GM19324 (cell line): ENCODE measurements around the gene RAN.
"Not testable (repeated sequence)": the region's sequence is repeated elsewhere in the genome, so short reads cannot be mapped to it uniquely, and the experiment has no call there.

ENCODE experiments used
- ATAC-seq: cut with Tn5 transposase; IDR thresholded peaks from one replicate; pipeline ENCODE4 v1.9.1; 2021; ENCODE audit warnings: mild to moderate bottlenecking, moderate library complexity; ENCODE audit not compliant: unreplicated experiment, low FRiP score

The RAN gene

DNA sequence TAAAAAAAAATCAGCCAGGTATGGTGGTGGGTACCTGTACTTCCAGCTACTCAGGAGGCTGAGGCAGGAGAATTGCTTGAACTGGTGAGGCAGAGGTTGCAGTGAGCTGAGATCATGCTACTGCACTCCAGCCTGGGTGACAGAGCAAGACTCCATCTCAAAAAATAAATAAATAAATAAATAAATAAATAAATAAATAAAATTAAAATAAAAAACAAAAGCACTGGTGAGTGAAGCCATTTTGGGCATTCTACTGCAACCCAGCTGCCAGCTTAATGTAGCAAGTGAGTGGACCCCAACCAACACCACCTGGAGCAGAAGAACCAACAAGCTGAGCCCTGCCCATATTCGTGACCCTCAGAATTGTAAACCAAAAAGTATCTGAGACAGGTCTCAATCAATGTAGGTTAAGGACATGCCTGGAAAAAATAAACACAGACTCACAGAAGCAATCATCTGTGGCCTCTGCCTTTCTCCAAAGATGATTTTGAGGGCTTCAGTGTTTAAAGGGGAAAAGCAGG, 23.0 kb upstream of the RAN start:
- ATAC-seq = not testable (repeated sequence)

DNA sequence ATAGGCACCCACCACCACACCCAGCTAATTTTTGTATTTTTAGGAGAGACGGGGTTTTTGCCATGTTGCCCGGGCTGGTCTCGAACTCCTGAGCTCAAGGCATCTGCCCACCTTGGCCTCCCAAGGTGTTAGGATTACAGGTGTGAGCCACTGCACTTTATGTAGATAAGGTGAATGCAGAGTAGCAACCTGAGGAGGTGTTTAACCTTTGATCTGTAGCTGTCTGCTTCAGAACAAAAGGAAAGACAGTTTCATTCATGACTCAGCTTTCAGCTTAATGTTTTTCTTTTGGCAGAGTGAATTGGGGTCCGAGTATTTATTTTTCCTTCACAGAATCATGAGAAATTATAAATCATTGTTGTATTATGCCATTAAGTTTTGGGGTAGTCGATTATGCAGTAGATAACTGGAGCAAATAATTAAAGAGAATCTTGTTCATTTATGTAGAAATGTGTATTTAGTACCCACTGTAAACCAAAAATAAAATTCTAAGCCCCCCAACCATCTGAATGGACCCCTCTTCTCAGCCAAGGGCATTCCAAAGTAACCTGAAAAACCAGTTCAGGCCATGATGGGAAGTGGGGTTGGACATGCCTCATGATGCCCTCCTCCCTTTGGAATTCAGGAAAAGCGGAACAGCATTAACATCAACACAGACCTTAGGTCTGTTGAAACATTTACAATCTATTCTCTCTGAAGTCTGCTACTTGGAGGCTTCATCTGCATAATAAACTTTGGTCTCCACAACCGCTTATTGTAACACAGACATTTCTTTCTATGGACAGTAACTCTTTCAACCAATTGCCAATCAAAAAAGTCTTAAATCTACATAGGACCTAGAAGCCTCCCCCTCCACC, 22.1 kb upstream of the RAN start:
- no peak for ATAC-seq

DNA sequence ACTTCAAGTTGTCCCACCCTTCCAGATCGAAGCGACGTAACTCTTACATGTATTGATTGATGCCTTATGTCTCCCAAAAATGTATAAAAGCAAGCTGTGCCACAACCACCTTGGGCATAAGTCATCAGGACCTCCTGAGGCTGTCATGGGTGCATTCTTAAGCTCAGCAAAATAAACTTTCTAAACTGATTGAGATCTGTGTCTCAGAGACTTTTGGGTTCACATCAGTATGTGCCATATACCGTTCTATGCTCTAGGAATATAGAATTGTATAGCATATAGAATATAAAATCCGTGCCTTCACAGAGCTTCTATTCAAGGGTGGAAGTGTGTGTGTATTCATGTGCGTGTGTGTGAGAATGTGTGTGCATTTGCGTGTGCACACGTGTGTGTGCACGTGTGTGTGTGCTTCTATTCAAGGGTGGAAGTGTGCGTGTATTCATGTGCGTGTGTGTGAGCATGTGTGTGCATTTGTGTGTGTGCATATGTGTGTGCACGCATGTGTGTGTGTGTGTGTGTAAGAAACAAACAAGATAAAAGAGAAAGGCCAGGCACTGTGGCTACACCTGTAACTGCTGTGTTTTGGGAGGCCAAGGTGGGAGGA, 21.3 kb upstream of the RAN start:
- ATAC-seq = no peak

DNA sequence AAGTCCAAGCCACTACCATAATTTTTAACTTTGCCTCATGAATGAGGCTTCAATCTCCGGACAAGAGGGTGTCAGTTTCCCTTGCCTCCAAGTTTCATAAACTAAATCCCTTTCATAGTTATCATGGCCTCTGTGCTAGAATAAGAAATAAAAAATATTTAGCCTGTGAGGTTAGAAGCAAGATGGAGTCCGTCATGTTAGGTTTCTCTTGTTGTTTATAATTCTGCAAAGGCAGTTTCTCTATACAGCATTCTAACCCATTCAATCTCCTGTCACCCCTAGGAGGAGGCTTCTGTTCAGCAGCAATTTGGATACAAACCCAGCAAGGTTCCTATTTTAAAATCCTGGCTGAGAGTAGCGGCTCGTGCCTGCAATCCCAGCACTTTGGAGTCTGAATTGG, 15.8 kb upstream of the RAN start:
- ATAC-seq = no peak

DNA sequence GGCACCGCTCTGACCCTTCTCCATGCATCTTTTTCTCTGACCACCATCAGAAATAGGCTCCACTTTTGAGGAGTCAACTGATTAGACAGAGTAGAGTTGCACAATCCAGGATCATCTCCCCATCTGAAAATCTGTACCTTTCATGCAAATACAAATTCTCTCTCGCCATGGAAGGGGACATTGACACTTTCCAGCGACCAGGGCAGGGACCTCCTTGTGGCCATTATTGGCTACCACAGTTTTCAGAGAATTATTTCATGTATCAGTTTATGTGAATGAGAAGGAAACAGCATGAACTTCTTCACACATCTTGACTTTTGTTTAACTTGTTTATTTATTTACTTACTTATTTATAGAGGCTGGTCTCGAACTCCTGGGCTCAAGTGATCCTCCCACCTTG, 13.8 kb upstream of the RAN start:
- no peak for ATAC-seq

DNA sequence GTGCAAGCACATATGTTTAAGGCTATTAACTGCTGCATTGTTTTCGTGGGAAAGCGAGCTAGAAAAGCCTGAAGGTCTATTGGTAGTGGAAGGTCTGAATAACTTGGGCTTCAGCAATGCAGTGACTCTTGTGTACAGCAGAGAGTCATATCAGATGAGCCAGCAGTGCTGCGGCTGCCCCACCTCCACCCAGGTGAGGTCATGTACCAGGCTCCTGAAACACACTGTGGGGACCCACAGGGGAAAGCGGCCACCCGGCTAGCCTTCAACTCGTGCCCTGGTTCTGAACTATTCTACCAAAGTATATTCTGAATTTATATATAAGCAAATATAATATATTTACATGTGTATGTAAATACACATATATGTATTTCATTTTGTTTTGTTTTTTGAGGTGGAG, 12.7 kb upstream of the RAN start:
- ATAC-seq = no peak

DNA sequence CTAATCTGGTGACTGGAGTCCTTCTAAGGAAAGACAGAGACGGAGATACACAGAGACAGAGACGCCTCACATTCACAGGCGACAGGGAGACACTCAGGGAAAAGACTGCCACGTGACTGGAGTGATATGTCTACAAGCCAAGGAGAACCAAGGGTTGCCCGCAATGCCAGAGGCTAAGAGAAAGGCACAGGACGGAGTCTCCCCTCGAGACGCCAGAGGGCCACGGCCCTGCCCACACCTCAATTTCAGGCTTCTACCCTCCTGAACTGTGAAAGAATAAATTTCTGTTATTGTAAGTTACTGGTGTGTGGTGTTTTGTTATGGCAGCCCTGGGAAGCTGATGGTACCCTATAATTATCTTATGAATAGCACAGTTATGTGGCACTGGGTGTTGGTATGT, 11.6 kb upstream of the RAN start:
- ATAC-seq = no peak

DNA sequence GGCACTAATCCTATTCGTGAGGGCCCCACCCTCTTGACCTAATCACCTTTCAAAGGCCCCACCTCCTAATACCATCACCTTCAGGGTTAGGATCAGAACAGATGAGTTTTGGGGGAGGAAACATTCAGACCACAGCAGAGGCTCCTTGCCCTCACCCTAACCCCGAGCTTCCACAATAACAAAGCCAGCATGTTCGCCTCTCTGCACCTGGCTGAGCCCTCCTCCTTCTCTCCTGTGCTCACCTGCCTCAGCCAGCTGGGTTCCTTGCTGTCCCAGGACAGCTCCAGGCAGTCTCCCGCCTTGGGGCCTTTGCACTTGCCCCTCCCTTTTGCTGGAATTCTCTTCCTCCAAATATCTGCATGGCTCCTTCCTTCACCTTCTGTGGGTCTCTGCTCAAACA, 9.7 kb upstream of the RAN start:
- ATAC-seq = no peak

DNA sequence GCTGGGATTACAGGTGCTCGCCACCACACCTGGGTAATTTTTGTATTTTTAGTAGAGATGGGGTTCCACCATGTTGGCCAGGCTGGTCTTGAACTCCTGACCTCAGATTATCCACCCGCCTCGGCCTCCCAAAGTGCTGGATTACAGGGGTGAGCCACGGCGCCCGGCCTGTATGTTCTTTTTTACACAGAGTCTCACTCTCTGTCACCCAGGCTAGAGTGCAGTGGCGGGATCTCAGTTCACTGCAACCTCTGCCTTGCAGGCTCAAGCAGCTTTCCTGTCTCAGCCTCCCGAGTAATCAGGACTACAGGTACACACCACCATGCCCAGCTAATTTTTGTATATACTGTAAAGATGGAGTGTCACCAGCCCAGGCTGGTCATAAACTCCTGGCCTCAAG, 9.1 kb upstream of the RAN start:
- not testable (repeated sequence) for ATAC-seq

DNA sequence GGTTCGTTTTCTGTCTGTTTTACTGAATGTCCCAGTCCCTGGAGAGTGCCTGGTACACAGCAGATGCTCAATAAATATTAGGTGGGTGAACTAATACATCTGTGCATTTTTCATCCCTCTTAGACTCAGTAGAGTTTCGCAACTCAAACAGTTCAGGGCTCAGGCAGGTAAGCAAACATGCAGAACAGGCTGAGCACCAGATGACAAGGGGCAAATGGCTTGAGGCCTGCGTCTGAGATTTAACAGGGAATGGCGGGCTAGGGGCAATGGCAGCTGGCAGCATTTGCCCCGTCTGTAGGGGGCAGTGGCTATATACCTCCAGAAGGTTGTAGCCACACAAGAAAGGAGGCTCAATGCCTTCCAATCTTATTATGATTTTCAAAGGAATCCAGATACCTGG, 8.6 kb upstream of the RAN start:
- ATAC-seq = no peak

DNA sequence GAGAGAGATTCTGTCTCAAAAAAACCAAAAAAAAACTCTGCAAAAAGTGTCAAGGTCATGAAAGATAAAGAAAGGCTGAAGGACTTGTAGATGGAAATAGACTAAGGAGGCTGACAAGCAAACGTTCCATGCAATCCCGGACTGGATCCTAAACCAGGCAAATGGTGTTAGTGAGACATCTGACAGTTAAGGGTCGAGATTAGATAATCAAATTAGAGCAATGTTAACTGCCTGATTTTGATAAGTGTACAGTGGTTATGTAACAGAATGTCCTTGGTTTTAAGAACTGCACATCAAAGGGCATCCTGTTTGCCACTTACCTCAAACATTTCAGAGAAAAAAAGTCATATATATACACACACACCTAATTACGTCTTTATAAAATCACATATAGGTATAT, 3.5 kb upstream of the RAN start:
- ATAC-seq = no peak

DNA sequence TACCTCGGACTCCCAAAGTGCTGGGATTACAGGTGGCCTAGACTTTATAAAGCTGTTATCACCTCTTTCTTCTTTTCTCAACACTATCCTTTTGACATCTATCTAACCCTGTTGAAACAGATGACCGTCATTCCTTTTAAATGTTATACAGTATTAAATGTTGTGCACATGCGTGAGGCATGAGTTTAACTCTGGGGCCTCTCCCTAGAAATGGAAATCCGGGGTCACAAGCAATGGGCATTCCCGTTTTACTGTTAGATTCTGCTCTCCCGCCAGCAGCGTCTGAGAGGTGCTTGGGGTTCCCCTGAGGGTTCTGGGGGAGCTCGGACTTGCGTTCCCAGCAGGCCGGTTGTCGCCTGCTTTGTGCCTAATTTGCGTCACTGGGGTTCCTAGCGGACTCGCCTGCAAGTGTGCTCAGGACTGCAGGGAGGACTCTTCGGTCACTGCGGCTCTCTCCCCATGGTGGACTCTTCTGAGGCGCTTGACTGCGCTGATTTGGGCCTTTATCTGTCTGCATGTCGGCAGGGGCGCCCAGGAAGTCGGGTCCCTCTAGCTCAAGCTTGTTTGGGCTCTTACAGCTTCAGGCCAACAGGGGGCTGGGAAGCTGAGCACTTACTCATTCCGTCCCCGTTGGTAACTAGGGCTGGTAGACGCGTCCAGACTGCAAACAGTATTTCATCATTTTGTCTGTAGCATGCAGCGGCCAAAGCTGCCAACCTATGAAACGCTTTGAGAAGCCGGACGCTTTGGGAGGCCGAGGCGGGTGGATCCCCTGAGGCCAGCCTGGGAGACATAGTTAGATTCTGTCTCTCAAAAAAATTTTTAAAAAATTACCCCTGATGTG, 1.2 kb upstream of the RAN start:
- ATAC-seq = peak; percentile 30

DNA sequence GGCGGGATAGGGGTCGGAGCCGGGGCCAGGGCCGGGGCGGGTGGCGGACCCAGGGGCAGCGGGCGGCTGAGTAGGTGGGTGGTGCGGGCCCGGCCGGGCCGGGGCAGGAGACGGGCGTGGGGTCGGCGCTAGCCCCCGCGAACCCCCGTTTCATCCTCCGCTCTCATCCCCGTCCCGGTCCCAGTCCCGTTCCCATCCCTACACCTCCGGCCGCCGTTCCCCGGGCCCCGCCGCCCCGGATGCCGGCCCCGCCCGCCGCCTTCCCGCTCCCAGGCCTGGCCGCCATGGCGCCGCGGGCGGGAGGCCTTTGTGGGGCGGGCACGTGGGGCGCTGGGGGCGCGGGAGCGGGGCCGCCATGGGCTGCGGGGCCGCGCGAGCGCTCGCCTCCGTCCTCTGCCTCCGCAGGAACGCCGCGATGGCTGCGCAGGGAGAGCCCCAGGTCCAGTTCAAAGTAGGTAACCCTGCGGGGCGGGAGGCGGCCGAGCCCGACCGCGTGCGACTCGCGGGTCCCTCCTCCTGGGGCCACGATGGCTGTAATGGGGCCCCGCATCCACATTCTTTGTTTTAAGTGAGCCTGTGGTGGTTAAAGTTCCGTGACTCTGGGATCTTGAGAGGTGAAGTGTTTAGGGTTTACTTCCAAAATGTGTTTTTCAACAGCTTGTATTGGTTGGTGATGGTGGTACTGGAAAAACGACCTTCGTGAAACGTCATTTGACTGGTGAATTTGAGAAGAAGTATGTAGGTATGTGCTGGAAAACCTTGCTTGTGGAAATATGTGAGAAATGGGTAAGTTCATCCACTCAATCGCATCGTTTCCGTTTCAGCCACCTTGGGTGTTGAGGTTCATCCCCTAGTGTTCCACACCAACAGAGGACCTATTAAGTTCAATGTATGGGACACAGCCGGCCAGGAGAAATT, 572 bp downstream of the RAN start:
- ATAC-seq = peak; percentile 38

DNA sequence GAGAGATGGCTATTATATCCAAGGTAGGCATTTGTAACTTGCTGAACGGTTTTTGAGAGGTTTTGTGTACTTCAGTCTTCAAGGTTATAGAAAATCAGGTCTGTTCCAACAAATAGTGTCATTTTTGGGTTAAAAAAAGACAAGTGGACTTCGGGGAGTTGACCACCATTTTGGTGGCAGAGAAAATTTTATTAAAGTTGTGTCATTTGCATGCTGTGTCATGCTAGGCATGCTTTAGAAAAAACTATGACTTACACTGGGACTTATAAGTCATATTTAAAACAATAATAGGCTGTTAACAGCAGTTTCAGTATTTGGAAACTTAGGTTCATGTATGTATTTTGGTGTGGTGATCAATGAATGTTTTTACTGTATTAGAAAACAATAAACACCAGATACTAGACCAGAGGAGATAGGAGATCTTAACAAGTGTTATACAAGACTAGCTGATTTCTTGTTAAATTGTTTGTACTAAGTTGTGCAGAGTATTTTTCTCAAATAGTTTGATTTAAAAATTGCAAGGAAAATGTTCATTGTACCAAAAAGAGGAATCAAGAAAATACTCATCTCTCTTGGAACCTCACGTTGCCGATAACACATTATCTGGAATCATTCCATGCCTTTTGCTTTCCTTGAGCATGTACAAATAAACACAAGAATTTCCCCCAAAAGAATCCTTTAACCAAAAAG, 1.4 kb downstream of the RAN start:
- ATAC-seq = no peak

DNA sequence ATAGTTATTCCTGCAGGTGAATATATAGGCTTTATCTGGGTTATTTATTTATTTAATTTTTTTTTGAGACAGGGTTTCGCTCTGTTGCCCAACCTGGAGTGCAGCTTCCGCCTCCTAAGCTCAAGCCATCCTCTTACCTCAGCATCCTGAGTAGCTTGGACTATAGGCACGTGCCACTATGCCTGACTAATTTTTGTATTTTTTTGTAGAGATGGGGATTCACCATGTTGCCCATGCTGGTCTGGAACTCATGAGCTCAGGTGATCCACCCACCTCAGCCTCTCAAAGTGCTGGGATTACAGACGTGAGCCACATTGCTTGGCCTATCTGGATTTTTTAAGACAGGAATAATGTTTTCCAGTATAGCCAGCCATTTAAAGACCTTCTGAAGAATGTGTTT, 2.0 kb downstream of the RAN start:
- ATAC-seq = no peak

DNA sequence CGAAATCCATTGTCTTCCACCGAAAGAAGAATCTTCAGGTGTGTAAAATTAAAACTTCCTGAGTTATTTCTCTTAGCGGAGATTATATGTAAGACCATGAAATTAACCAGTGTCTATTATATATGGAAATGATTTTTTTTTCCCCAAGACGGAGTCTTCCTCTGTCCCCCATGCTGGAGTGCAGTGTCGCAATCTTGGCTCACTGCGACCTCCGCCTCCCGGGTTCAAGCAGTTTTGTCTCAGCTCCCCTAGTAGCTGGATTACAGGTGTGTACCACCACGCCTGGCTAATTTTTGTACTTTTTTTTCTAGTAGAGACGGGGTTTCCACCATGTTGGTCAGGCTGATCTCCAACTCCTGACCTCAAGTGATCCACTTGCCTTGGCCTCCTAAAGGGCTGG, 2.8 kb downstream of the RAN start:
- no peak for ATAC-seq

DNA sequence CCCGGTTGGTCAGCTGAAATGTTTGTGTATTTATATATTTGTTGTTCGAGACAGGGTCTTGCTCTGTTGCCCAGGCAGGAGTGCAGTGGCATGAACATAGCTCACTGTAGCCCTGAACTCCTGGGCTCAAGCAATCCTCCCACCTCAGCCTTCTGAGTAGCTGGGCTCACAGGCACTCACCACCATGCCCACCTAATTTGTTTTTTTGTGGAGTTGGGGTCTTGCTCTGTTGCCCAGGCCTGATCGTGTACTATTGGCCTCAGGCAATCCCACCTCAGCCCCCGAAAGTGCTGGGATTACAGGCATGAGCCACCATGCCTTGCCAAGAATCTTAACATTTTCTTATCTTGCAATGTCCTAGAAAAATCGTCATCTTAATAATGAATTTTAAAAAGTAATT, 3.3 kb downstream of the RAN start:
- ATAC-seq = no peak

DNA sequence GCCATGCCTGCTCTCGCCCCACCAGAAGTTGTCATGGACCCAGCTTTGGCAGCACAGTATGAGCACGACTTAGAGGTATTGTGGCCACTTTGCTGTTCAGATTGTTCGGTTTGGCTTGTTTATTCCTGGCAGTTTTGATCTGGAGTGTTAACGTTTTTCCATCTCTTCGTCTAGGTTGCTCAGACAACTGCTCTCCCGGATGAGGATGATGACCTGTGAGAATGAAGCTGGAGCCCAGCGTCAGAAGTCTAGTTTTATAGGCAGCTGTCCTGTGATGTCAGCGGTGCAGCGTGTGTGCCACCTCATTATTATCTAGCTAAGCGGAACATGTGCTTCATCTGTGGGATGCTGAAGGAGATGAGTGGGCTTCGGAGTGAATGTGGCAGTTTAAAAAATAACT, 3.8 kb downstream of the RAN start:
- ATAC-seq = not testable (repeated sequence)

DNA sequence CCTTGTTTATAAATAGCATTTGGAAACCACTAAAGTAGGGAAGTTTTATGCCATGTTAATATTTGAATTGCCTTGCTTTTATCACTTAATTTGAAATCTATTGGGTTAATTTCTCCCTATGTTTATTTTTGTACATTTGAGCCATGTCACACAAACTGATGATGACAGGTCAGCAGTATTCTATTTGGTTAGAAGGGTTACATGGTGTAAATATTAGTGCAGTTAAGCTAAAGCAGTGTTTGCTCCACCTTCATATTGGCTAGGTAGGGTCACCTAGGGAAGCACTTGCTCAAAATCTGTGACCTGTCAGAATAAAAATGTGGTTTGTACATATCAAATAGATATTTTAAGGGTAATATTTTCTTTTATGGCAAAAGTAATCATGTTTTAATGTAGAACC, 4.4 kb downstream of the RAN start:
- ATAC-seq = no peak

DNA sequence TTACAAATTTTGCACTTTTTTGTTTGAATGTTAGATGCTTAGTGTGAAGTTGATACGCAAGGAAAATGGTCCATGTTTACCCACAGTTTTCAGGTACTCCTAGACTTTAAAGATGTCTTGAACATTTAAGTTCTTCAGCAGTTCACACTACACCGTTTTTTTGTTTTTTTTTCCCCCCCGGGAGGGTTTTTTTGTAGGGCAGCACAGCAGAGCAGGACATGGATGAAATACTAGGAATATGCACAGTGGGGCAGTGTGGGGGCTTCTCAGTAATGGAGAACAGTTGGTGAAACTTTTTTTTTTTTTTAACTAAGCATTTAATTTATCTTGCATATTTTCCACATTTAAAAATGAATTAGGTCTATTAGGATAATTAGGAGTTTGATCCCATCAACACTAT, 4.9 kb downstream of the RAN start:
- ATAC-seq = no peak
